Neural crest cell (in vitro differentiated cells): Measurements from ENCODE around the gene BCL2L13. TPM values are rescaled to one million over a fixed set of nuclear protein-coding genes. Genes with fewer than 3 reads are reported as not detected.

ENCODE experiments used
- DNase-seq: peaks from one replicate; pipeline ENCODE4 v3.0.0; 2021; ENCODE audit warnings: low read depth, mixed read lengths, low spot score
- H3K27ac Mint-ChIP-seq: one replicate; pipeline ENCODE4 v1.8.0; 2021; ENCODE audit warnings: mild to moderate bottlenecking, mixed read lengths; ENCODE audit not compliant: unreplicated experiment
- H3K27me3 Mint-ChIP-seq: 2 replicates; pipeline ENCODE4 v1.8.0; 2021; ENCODE audit warnings: low read depth, mild to moderate bottlenecking, mixed read lengths
- H3K36me3 Mint-ChIP-seq: 2 replicates; pipeline ENCODE4 v1.8.0; 2021; ENCODE audit warnings: low read depth, mild to moderate bottlenecking, mixed read lengths
- H3K4me1 Mint-ChIP-seq: 2 replicates; pipeline ENCODE4 v1.8.0; 2021; ENCODE audit warnings: mixed read lengths
- H3K4me3 Mint-ChIP-seq: one replicate; pipeline ENCODE4 v1.8.0; 2021; ENCODE audit warnings: mild to moderate bottlenecking, mixed read lengths
- H3K9me3 Mint-ChIP-seq: 2 replicates; pipeline ENCODE4 v1.8.0; 2021; ENCODE audit warnings: mixed read lengths
- CTCF ChIP-seq: fragments of 200-600 bp; sonication (generic); conservative IDR thresholded peaks from 2 replicates; pipeline ENCODE4 v1.5.0; 2021; ENCODE audit warnings: antibody characterized with exemption, mild to moderate bottlenecking
- total RNA-seq: library from RNA; stranded (reverse); gene quantifications from 2 replicates; pipeline ENCODE4 v1.2.1, GENCODE V29; 2021

BCL2L13 gene
- total RNA-seq, 1 donor from 2014 or later, result 37.5 TPM

GRCh38 chr22:17596226-17596625, 42.3 kb upstream of the BCL2L13 start:
- no peak overlapping the region for H3K4me3 Mint-ChIP-seq
- TF ChIP-seq CTCF, result no peak

DNA sequence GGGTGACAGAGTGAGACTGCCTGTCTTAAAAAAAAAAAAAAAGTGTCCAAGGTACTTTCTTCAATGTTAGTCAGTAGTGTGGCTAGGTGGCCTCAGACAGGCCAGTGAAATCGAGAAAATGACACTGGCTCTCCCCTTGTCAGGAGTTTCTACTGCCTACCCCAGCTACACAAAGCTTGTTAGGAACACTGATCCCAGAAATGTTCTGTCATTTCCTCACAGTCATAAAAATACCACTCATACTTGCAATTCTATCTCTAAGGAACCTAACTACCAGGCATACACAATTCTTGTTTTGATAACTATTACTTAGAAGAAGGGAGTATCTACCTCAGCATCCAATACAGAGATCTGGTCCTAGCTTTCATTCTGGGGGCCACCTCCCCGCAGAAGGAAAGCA, 41.3 kb upstream of the BCL2L13 start:
- Mint-ChIP-seq H3K36me3 (peaks cover 23% of the 10 kb centered on the region), H3K27ac (no peak overlapping the region)

More at GRCh38 chr22:17596226-17596625, 42.3 kb upstream of the BCL2L13 start:
- Mint-ChIP-seq H3K27me3 (no peaks in the 10 kb centered on the region), H3K36me3 (peaks cover 23% of the 10 kb centered on the region), H3K4me1 (no peaks in the 10 kb centered on the region), H3K27ac (no peak overlapping the region), H3K9me3 (no peaks in the 10 kb centered on the region)
- no peak for DNase-seq

GRCh38 chr22:17598318-17598717, 40.2 kb upstream of the BCL2L13 start:
- no peaks in the 10 kb centered on the region for H3K4me1 Mint-ChIP-seq
- H3K4me3 Mint-ChIP-seq, result no peak overlapping the region
- no peak for TF ChIP-seq CTCF
- H3K36me3 Mint-ChIP-seq, result peaks cover 23% of the 10 kb centered on the region
- H3K9me3 Mint-ChIP-seq, result no peaks in the 10 kb centered on the region
- DNase-seq, result no peak
- H3K27me3 Mint-ChIP-seq, result no peaks in the 10 kb centered on the region
- H3K27ac Mint-ChIP-seq, result no peak overlapping the region

More for the DNA sequence above, 41.3 kb upstream of the BCL2L13 start:
- no peaks in the 10 kb centered on the region for H3K27me3 Mint-ChIP-seq
- H3K4me3 Mint-ChIP-seq, result no peak overlapping the region
- DNase-seq, result no peak
- no peak for TF ChIP-seq CTCF
- no peaks in the 10 kb centered on the region for H3K9me3 Mint-ChIP-seq
- H3K4me1 Mint-ChIP-seq, result no peaks in the 10 kb centered on the region

GRCh38 chr22:17601031-17601430, 37.5 kb upstream of the BCL2L13 start:
- Mint-ChIP-seq H3K27ac (no peak overlapping the region), H3K4me3 (no peak overlapping the region), H3K9me3 (no peaks in the 10 kb centered on the region), H3K36me3 (peaks cover 18% of the 10 kb centered on the region), H3K4me1 (no peaks in the 10 kb centered on the region), H3K27me3 (no peaks in the 10 kb centered on the region)
- no peak for TF ChIP-seq CTCF
- DNase-seq, result no peak

DNA sequence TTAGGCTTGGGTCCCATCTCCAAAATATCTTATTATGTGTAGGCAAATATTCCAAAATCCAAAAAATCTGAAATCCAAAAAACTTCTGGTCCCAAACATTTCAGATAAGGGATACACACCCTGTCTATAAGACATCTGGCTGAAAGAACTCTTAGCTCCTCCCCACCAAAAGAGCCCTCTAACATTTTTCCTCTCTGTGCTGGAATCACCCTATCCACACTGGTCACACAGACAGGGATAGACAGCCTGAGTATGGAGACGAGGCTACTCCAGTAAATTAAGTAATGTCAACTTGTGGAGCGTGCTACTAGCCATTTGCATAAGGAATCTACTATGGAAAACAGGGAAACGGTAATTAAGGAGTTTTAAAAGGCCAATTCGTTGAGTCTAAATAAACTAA, 34.9 kb upstream of the BCL2L13 start:
- peaks cover 4% of the 10 kb centered on the region for H3K36me3 Mint-ChIP-seq
- TF ChIP-seq CTCF, result no peak
- H3K27me3 Mint-ChIP-seq, result no peaks in the 10 kb centered on the region
- H3K27ac Mint-ChIP-seq, result no peak overlapping the region
- no peak overlapping the region for H3K4me3 Mint-ChIP-seq
- no peaks in the 10 kb centered on the region for H3K4me1 Mint-ChIP-seq
- H3K9me3 Mint-ChIP-seq, result no peaks in the 10 kb centered on the region
- no peak for DNase-seq

DNA sequence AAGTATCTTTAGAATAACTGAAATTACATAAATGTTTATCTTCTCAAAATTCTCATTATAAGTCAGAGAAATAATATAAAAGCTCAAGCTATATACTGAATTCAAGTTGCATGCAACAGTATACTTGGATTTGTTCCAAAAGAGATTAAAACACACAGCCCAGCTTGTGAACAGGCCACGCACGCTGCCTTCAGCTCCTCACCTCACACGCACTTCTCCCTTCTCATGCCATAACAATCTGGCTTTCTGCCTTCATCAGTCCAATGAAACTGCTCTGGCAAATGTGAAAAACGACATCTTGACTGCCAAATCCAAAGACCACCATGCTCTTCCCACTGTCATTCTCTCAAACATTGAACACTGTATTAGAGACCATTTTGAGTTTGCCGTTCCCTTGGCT, 32.1 kb upstream of the BCL2L13 start:
- Mint-ChIP-seq H3K36me3 (no peaks in the 10 kb centered on the region), H3K4me3 (no peak overlapping the region), H3K27ac (no peak overlapping the region), H3K27me3 (no peaks in the 10 kb centered on the region), H3K4me1 (no peaks in the 10 kb centered on the region), H3K9me3 (no peaks in the 10 kb centered on the region)
- TF ChIP-seq CTCF, result no peak
- DNase-seq, result no peak
